ENCODE results near the gene CLCN6. TPM values are rescaled to one million over a fixed set of nuclear protein-coding genes. Genes with fewer than 3 reads are reported as not detected.

The CLCN6 gene
- total RNA-seq, 2 experiments from 2014 or later: 18.8 to 19.5 TPM

DNA sequence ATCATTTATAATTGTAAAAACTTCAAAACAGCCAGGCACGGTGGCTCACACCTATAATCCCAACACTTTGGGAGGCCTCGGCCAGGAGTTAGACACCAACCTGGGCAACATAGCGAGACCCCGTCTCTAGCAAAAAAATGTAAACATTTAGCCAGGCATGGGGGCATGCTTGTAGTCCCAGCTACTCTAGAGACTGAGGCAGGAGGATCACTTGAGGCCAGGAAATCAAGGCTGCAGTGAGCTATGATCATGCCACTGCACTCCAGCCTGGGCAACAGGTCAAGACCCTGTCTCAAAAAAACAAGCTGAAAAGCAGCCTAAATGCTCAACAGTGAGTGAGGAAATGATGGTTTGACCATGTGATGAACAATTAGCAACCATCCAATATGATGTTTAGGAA, 36.7 kb upstream of the CLCN6 start:
- no peaks in the 10 kb centered on the region for H3K36me3 Mint-ChIP-seq (ENCODE audit: low read depth)
- ChIA-PET CTCF (no interaction called here), POLR2A (no interaction called here)
- H3K27ac Mint-ChIP-seq: no peak overlapping the region
- peaks cover under 1% of the 10 kb centered on the region for H3K27me3 Mint-ChIP-seq
- DNase-seq: no peak
- H3K4me3 Mint-ChIP-seq: no peak overlapping the region
- H3K9me3 Mint-ChIP-seq: no peaks in the 10 kb centered on the region
- H3K4me1 Mint-ChIP-seq: no peaks in the 10 kb centered on the region

- H3K36me3 Mint-ChIP-seq (ENCODE audit: low read depth): no peaks in the 10 kb centered on the region
- no peak overlapping the region for H3K4me3 Mint-ChIP-seq
- ChIA-PET CTCF (interaction anchor here (0.5 to 0.7 kb wide), 2 partner anchors 22 to 59 kb away, joined by 3 read pairs; no protein-coding TSS in a partner anchor), POLR2A (no interaction called here)
- peaks cover 5% of the 10 kb centered on the region for H3K27me3 Mint-ChIP-seq
- no peaks in the 10 kb centered on the region for H3K9me3 Mint-ChIP-seq
- DNase-seq: no peak
- H3K4me1 Mint-ChIP-seq: no peaks in the 10 kb centered on the region
- no peak overlapping the region for H3K27ac Mint-ChIP-seq
Observed at GRCh38 chr1:11770011-11770410, 36.0 kb upstream of the CLCN6 start.

DNA sequence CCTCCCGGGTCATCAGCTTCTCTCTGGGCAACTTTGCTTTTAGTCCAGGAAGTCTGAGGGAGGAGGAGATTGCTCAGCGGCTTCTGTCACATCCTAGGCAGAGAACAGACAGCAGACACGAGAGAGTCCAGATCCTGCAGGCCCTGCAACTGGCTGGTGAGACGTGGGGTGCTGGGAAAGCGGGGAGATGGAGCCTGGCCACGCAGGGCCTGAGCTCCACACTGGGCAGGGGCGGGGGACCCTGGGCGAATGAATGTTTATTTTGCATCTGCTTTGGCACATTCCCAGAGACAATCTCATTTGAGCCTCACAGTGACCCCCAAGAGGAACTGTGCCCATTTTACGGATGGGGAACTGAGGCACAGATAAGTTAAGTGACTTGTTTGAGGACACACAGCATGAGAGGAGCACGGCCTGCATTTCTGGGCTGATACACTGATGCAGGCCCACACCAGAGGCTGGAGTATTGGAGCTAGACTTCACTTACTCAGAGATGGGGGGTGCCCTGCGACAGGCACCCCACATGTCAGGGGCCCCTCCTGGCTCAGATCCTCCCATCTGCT, 34.4 kb upstream of the CLCN6 start:
- H3K4me3 Mint-ChIP-seq: no peak overlapping the region
- CTCF ChIA-PET: no interaction called here
- no peak for DNase-seq

DNA sequence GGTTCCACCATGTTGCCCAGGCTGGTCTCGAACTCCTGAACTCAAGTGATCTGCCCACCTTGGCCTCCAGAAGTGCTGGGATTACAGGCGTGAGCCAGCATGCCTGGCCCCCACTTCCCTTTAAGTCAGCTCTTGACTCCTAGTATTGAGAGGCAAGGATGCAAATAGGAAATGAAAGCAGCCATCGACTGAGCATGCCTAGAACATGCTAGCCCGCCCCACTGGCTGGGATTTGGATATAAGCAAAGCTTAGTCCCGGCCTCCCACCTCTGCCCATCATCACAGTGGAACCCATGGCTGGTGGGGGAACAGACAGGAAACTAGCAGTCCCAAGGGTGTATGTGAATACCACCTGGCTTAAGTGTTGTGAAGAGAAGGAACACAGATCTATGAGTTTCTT, 33.5 kb upstream of the CLCN6 start:
- CTCF ChIA-PET: no interaction called here
- POLR2A ChIA-PET: interaction anchor here (1.8 kb wide), 1 partner anchor 136 kb away, joined by 7 read pairs; no protein-coding TSS in a partner anchor
- H3K9me3 Mint-ChIP-seq: no peaks in the 10 kb centered on the region
- no peaks in the 10 kb centered on the region for H3K4me1 Mint-ChIP-seq
- DNase-seq: no peak
- H3K27ac Mint-ChIP-seq: no peak overlapping the region
- H3K36me3 Mint-ChIP-seq (ENCODE audit: low read depth): no peaks in the 10 kb centered on the region
- peaks cover 5% of the 10 kb centered on the region for H3K27me3 Mint-ChIP-seq
- no peak overlapping the region for H3K4me3 Mint-ChIP-seq

More for the DNA sequence above, 34.4 kb upstream of the CLCN6 start:
- POLR2A ChIA-PET: interaction anchor here (1.8 kb wide), 1 partner anchor 136 kb away, joined by 7 read pairs; no protein-coding TSS in a partner anchor
- no peaks in the 10 kb centered on the region for H3K36me3 Mint-ChIP-seq (ENCODE audit: low read depth)
- H3K27ac Mint-ChIP-seq: no peak overlapping the region
- no peaks in the 10 kb centered on the region for H3K9me3 Mint-ChIP-seq
- H3K27me3 Mint-ChIP-seq: peaks cover 5% of the 10 kb centered on the region
- H3K4me1 Mint-ChIP-seq: no peaks in the 10 kb centered on the region

- DNase-seq: no peak
- Mint-ChIP-seq H3K27ac (no peak overlapping the region), H3K4me3 (no peak overlapping the region), H3K9me3 (no peaks in the 10 kb centered on the region), H3K4me1 (no peaks in the 10 kb centered on the region), H3K36me3 (ENCODE audit: low read depth) (no peaks in the 10 kb centered on the region), H3K27me3 (peaks cover 5% of the 10 kb centered on the region)
- CTCF ChIA-PET: no interaction called here
- POLR2A ChIA-PET: no interaction called here
Observed at GRCh38 chr1:11774753-11775152, 31.2 kb upstream of the CLCN6 start.

DNA sequence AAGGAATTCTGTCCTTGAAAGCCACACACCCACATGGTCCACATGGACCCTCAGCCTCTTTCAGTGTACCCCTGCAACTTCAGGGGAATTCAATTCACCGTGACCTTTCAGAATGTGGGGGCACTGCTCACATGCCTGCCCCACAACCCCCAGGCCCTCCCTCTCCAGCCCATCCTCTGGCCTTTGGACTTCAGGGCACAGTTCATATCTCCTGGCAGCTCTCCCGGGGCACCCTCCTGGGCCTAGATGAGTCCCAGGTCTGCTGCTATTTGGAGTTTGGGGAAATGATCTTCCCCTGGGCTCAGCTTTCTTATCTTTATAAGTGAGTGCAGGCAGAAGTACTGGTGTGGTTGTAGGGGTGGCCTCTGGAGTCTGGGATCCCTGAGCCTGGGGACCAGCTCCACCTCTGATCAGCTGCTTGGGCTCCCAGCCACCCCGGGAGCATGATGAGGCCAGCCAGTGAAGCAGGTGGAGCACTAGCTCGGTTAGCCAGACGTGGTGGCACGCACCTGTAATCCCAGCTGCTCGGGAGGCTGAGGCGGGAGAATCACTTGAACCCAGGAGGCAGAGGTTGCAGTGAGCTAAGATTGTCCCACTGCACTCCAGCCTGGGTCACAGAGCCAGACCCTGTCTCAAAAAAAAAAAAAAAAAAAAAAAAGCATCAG, 28.2 kb upstream of the CLCN6 start:
- no peaks in the 10 kb centered on the region for H3K4me1 Mint-ChIP-seq
- H3K9me3 Mint-ChIP-seq: no peaks in the 10 kb centered on the region
- H3K27me3 Mint-ChIP-seq: peaks cover 5% of the 10 kb centered on the region
- H3K4me3 Mint-ChIP-seq: no peak overlapping the region
- DNase-seq: no peak
- ChIA-PET POLR2A (no interaction called here), CTCF (no interaction called here)
- no peaks in the 10 kb centered on the region for H3K36me3 Mint-ChIP-seq (ENCODE audit: low read depth)
- no peak overlapping the region for H3K27ac Mint-ChIP-seq

DNA sequence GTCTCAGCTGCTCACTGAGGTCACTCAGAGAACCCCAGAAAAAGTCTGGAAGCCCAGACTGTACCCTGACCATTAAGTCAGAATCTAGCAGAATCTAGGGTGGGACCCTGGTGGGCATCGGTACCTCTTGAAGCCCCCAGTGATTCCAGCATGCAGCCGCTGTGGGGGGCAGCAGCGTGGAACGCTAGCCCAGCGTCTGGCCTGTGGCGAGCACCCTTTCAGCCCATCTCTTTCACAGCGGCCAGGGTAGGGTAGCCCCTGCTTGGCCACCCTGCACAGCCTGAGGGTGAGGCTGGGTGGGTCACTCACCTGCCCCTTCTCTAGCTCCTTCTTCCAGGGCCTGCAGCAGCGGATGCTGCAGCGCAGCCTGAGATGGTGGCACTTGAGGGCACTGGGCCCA, 27.7 kb upstream of the CLCN6 start:
- no peak for DNase-seq
- Mint-ChIP-seq H3K4me3 (no peak overlapping the region), H3K27me3 (peaks cover 5% of the 10 kb centered on the region), H3K27ac (no peak overlapping the region), H3K36me3 (ENCODE audit: low read depth) (no peaks in the 10 kb centered on the region), H3K9me3 (no peaks in the 10 kb centered on the region), H3K4me1 (no peaks in the 10 kb centered on the region)
- POLR2A ChIA-PET: no interaction called here
- CTCF ChIA-PET: no interaction called here

GRCh38 chr1:11778844-11779623, 27.0 kb upstream of the CLCN6 start:
- H3K9me3 Mint-ChIP-seq: no peaks in the 10 kb centered on the region
- peaks cover 5% of the 10 kb centered on the region for H3K27me3 Mint-ChIP-seq
- H3K27ac Mint-ChIP-seq: no peak overlapping the region
- no peaks in the 10 kb centered on the region for H3K4me1 Mint-ChIP-seq
- POLR2A ChIA-PET: no interaction called here
- DNase-seq: no peak
- CTCF ChIA-PET: no interaction called here
- no peaks in the 10 kb centered on the region for H3K36me3 Mint-ChIP-seq (ENCODE audit: low read depth)
- H3K4me3 Mint-ChIP-seq: no peak overlapping the region

- Mint-ChIP-seq H3K27ac (no peak overlapping the region), H3K27me3 (no peaks in the 10 kb centered on the region), H3K36me3 (ENCODE audit: low read depth) (no peaks in the 10 kb centered on the region), H3K4me3 (no peak overlapping the region), H3K9me3 (no peaks in the 10 kb centered on the region), H3K4me1 (no peaks in the 10 kb centered on the region)
- POLR2A ChIA-PET: no interaction called here
- CTCF ChIA-PET: interaction anchor here (0.7 kb wide), 1 partner anchor 138 kb away, joined by 3 read pairs; no protein-coding TSS in a partner anchor
- no peak for DNase-seq
Observed at GRCh38 chr1:11779715-11780379, 26.1 kb upstream of the CLCN6 start.

DNA sequence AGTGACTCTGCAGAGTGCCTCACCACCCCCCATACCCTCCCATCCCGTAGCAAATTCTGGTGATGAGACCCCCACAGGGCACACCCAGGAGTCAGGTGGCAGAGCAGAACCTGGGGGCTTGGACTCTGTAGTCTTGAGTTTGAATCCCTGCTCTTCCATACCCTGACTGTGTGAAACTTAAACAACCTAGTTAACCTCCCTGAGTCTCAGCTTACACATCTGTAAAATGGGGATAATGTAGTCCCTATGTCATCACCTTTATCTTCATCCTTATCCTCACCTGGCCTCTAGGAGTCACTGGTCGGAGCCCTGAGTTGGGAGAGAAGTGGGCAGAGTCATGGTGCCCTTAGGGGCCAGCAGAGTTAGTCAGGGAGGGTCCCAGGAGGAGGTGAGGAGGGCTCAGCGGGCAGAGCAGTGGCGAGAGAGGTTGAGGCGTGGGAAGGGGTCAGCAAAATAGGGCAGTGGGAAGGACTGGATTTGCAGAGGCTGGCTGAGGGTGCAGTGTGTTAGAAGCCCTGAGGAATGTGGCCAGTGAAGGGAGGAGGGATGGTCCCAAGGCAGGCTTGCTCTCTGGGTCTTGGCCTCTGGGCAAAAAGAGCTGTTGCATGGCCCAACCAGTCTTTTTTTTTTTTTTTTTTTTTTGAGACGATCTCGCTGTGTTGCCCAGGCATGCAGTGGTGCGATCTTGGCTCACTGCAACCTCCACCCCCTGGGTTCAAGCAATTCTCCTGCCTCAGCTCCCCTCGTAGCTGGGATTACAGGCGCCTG, 25.4 kb upstream of the CLCN6 start:
- ChIA-PET POLR2A (no interaction called here), CTCF (interaction anchor here (0.7 kb wide), 1 partner anchor 139 kb away, joined by 3 read pairs; no protein-coding TSS in a partner anchor)
- no peaks in the 10 kb centered on the region for H3K9me3 Mint-ChIP-seq
- H3K36me3 Mint-ChIP-seq (ENCODE audit: low read depth): no peaks in the 10 kb centered on the region
- no peak overlapping the region for H3K4me3 Mint-ChIP-seq
- H3K27me3 Mint-ChIP-seq: no peaks in the 10 kb centered on the region
- H3K4me1 Mint-ChIP-seq: no peaks in the 10 kb centered on the region
- no peak overlapping the region for H3K27ac Mint-ChIP-seq
- no peak for DNase-seq

DNA sequence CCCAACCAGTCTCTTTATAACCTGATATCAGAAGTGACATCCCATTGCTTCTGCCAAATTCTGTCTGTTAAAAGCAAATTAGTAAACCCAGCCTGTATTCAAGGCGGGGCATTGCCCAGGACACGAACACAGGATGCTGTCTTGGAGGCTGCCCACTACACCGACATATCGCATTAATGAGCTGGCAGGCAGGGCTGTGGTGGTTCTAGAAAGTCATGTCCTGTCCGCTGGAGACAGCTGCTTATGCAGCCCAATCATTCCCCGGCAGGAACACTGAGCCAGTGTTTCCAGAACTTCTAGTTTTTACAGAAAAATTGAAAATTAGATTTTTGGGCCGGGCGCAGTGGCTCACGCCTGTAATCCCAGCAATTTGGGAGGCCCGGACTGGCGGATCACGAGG, 24.7 kb upstream of the CLCN6 start:
- Mint-ChIP-seq H3K27ac (no peak overlapping the region), H3K4me1 (no peaks in the 10 kb centered on the region), H3K9me3 (no peaks in the 10 kb centered on the region), H3K36me3 (ENCODE audit: low read depth) (no peaks in the 10 kb centered on the region), H3K27me3 (no peaks in the 10 kb centered on the region), H3K4me3 (no peak overlapping the region)
- ChIA-PET CTCF (no interaction called here), POLR2A (no interaction called here)
- no peak for DNase-seq

DNA sequence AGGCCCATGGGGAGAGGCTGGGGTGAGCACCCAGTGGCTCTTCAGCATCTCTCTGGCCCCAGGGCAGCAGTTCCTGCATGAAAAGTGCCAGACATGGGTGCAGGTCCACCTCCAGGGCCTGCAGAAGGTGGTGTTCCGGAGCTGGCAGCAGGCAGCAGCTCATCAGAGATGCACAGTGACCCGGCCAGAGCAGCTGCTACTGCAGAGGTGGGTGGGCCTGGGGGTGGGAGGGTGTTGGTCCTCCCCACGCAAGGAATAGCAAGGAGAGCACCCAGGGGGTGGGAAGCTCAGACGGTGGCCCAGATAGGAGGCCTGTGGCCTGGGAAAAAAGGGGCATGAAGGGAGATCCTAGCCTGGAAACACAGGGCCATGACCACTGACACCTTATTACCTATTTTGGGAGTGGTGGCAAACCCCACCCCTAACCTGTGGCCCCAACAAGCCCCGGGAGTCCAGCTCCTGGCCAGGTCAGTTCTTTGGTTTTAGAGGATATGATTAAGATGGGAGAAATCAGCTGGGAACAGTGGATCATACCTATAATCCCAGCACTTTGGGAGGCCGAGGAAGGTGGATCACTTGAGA, 23.8 kb upstream of the CLCN6 start:
- ChIA-PET CTCF (no interaction called here), POLR2A (interaction anchor here (1.1 kb wide), 1 partner anchor 21 kb away, joined by 3 read pairs; no protein-coding TSS in a partner anchor)
- H3K27ac Mint-ChIP-seq: no peak overlapping the region
- H3K27me3 Mint-ChIP-seq: no peaks in the 10 kb centered on the region
- H3K4me3 Mint-ChIP-seq: no peak overlapping the region
- no peak for DNase-seq
- no peaks in the 10 kb centered on the region for H3K36me3 Mint-ChIP-seq (ENCODE audit: low read depth)
- H3K4me1 Mint-ChIP-seq: no peaks in the 10 kb centered on the region
- no peaks in the 10 kb centered on the region for H3K9me3 Mint-ChIP-seq
